Adipose tissue (tissue), 3 donors: ENCODE data around the gene TBCD. TPM values are rescaled to one million over a fixed set of nuclear protein-coding genes. Genes with fewer than 3 reads are reported as not detected.

Experiments
- H3K27ac ChIP-seq: one replicate; pipeline ENCODE4 v1.5.1; 2013; ENCODE audit warnings: low read depth, low read length
- WGBS, 3 donors: extraction: QIAGEN DNeasy Blood & Tissue Kit; methylation state at CpG; one replicate each; pipeline ENCODE4 v1.1.7; 2013; 5-methylcytosine and 5-hydroxymethylcytosine counted together
- polyA plus RNA-seq, 3 donors: library from polyadenylated mRNA; stranded (reverse); fragments of 200-250 nt; gene quantifications; one replicate each; pipeline ENCODE4 v1.2.3, GENCODE V29; 2013
- donor health status: healthy with polysubstance abuse.
- donor health status: Bipolar disorder and iron deficiency.
- donor health status: healthy.

TBCD gene
- polyA plus RNA-seq, 3 donors, result 42.1 to 145 (median 65.1) TPM

DNA sequence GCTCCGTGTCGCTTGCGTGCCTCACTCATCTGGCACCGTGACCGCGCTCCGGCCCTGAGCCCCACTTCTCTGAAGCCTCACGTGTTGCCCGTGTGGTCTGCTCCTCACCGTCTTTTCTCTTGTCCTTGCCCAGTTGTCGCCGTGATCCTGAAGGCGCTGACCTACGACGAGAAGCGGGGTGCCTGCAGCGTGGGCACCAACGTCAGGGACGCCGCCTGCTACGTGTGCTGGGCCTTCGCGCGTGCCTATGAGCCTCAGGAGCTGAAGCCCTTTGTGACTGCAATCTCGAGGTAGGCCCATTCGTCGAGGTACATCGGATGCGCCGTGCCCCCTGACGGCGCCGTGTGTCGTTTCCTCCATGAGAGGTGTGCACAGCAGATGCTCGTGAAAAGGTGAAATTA, 118.2 kb downstream of the TBCD start:
- H3K27ac ChIP-seq, result no peak overlapping the region
- 91 to 93% (median 92%) methylated on average over 35 of the region's 35 CpGs for WGBS, 3 donors

DNA sequence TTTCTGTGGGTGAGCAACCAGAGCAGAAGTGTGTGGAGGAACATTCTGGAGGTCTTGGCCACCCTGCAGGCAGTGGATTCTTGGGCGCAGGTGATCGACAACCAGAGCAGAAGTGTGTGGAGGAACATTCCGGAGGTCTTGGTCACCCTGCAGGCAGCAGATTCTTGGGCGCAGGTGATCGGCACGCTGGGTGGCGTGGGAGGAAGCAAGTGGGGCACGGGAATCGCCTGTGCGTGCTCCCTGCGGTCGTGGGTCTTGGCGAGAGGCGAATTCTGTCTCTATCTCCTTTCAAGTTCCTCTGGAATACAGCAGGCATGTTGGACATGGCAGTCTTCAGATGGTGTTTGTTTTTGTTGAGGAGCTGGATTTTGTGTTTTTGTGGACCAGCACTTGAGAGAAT, 118.7 kb downstream of the TBCD start:
- 90 to 94% (median 94%) methylated on average over 14 of the region's 14 CpGs for WGBS, 3 donors
- no peak overlapping the region for H3K27ac ChIP-seq

DNA sequence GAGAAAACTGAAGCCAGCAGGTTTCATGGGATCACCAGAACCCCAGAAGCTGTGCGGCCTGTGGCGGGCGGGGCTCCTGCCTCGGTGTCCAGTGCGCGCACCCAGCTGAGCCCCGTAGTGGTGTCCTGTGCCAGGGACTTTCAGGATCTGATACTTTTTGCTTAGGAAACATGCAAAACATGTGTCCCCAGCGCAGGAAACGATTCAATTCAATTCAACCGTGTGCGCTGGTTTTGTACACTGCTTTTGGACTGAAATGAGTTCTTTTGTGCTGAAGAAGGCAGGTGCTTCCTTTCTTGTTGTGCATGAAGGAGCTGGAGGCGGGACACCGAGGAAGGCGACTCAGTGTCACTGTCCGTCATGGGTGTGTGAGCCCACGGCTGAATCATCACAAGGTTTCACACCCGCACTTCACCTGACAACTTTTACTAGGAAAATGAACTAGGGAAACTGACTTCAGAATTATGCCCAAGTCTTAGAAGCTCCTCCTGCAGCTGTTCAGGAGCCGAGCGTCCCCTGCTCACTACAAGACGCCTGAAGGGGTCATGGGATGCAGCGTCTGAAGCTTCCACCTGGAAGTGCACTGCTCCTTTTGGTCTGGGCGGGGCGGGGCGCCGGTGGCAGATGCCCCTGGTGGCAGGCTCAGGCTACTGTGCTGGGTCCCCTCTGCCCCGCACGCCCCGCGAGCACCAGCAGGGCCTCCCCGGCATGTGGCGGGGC, 119.4 kb downstream of the TBCD start:
- WGBS, 3 donors, result 78 to 87% (median 82%) methylated on average over 31 of the region's 31 CpGs
- H3K27ac ChIP-seq, result no peak overlapping the region

DNA sequence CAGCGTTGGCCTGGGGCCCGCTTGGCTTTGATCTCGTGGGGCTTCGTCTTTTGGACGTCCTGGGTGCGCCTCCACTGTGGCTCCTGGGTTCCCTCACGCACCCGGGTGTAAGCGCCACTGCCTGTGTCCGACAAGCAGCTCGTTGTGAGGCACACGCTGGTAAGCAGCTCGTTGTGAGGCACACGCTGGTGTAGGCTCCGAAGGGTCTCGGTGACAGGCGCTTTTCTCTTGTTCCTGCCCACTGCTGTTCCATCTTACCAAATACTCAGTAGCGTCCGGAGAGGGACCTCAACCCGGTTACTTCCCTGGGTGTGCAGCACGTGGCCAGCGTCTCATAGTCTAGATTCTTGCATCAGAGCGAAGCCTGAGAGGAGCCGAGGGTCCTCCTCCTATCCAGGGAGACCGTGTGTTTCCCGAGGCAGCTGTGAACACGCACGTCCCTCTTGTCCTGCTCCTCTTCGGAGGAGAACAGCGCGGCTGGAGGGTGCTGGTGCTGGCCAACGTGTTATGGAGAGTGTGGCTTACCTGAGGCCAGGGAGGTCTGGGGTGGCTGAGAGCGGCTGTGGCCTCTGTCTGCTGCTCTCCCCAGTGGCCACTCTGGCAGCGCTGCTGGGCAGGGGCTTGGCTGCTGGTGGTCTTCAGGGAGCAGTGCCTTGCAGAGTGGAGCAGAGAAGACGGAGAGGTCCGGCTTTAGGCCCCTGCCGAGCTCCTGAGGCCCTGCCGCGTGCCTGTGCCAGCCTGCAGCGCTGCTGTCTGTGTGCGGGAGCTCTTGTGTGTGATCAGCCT, 120.1 kb downstream of the TBCD start:
- no peak overlapping the region for H3K27ac ChIP-seq
- WGBS, 3 donors, result 82 to 84% (median 84%) methylated on average over 41 of the region's 41 CpGs

DNA sequence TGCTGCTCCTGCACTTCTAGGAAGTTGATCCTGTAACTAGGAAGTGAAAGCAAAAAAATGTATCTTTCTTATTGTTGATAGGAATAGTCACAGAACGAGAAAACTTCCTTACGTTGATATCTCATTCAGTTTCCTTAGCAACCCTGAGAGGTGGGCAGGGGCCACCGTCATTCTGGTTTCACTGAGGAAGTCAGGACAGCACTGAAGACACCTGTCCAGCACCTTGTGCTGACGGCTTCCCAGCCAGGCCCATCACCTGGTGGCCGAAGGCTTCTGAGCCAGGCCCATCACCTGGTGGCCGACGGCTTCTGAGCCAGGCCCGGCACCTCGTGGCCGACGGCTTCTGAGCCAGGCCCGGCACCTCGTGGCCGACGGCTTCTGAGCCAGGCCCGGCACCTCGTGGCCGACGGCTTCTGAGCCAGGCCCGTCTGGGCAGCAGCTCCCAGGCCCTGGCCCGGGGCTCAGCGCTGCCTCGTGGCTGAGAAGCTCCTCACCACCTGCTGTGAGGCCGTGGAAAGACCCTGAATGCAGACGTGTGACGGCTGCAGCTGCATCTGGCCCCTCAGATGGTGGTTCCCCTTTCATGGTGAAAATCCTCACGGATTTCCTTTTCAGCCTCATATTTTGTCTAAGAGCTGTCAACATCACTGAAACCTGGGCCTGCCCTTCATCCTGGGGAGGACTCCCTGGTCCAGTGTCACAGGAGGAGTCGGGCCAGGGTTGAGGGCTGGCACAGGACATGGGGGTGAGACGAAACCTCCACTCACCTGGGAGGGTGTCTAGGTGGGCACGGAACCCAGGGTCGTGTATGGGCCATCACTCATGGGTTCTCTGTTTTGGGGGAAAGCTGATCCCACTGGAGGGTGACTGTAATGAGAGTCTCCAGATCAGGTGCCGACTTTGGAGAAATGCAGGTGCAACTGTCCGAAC, 121.0 kb downstream of the TBCD start:
- WGBS, 3 donors, result 85 to 90% (median 88%) methylated on average over 33 of the region's 33 CpGs
- no peak overlapping the region for H3K27ac ChIP-seq

DNA sequence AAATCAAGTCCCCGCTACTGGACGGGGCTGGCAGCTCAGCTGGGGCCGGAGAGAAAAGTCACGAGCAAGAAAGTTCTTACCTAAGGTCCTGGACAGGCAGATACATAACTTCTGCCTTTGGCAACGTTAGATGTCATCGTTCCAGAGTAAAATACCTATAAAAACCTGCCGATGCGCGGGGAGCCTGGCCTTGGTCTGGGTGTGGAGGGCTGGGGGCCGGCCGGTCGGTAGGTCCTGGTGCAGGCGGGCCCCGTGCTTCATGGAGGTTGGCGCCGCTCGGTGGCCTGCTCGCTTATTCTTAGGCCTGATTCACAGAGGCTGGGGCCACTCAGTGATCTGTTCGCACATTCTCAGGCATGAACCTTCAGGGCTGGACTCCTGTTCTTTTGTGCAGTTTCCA, 121.7 kb downstream of the TBCD start:
- no peak overlapping the region for H3K27ac ChIP-seq
- 94 to 97% (median 96%) methylated on average over 19 of the region's 19 CpGs for WGBS, 3 donors

DNA sequence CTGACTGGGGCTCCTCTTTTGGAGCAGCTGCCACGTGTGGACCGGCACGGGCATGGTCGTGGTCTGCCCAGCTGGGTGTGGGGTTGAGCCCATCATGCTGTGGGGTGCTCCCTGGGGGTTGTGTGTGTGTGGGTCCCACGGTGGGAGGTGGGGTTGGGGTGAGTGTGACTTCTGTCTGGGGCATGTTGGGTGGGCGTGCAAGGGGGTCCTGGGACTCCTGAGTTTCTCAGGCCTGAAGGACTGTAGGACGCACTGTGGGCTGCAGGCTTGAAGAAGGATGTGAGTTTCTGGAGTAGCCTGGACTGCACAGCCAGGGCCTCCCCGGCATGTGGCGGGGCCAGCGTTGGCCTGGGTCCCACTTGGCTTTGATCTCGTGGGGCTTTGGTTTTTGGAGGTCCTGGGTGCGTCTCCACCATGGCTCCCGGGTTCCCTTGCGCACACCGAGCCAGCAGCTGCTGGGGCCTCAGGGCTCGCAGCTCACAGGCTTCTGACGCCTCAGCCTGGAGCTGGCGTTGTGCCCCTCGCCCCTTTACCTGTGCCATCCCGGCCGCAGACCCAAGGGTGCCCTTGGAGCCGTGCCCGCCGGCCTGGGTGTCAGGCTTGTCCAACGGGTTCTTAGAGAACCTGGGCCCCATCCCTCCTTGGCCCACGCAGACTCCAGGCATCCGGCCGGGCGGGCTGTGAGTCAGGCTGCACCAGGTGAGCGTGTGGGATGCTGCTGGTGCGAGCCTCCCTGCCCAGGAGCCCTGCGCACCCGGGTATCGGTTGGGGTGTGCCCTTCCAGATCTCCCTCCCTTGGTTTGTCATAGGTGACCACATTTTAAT, 122.4 kb downstream of the TBCD start:
- H3K27ac ChIP-seq, result no peak overlapping the region
- 87 to 93% (median 88%) methylated on average over 34 of the region's 34 CpGs for WGBS, 3 donors

DNA sequence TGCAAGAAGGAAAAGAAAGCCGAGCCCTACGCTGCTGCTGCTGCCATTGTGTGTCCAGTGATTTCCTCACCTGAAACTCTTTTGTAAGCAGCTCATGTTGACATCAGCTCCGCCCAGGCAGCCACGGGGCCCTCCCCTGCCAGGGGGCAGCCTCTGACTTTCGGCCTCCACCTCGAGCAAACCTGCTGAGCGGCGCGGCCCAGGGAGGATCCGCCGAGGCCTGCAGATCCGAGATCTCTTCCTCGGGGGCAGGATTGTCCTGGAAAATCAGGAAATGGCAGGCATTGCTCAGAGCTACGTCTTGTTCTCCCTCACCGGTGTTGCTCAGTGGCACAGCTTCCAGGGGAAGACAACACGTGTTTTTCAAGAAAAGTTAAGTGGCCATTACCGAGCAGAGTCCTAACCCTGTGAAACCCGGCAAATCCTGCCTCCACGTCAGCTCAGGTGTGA, 123.6 kb downstream of the TBCD start:
- WGBS, 3 donors, result 68 to 85% (median 74%) methylated on average over 19 of the region's 19 CpGs
- no peak overlapping the region for H3K27ac ChIP-seq

DNA sequence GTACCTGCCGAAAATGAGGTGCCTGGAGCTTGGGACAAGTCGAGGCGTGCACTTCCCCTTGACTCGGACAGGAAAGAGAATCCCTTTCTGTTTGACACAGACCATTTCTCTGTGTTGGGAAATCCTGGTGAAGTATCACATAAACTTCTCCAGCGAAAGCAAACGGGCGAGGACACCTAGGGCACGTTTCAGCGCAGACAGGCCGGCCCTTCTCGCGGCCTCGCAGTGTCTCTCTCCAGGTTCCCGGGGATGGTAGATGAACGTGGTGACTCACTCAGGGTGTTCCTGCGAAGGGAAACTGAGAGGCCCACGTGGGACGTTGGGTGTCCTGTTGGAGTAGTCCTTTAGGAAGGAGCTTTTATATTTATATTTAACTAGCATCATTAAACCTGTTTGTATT, 124.3 kb downstream of the TBCD start:
- WGBS, 3 donors, result 48 to 74% (median 49%) methylated on average over 18 of the region's 18 CpGs
- H3K27ac ChIP-seq, result no peak overlapping the region

DNA sequence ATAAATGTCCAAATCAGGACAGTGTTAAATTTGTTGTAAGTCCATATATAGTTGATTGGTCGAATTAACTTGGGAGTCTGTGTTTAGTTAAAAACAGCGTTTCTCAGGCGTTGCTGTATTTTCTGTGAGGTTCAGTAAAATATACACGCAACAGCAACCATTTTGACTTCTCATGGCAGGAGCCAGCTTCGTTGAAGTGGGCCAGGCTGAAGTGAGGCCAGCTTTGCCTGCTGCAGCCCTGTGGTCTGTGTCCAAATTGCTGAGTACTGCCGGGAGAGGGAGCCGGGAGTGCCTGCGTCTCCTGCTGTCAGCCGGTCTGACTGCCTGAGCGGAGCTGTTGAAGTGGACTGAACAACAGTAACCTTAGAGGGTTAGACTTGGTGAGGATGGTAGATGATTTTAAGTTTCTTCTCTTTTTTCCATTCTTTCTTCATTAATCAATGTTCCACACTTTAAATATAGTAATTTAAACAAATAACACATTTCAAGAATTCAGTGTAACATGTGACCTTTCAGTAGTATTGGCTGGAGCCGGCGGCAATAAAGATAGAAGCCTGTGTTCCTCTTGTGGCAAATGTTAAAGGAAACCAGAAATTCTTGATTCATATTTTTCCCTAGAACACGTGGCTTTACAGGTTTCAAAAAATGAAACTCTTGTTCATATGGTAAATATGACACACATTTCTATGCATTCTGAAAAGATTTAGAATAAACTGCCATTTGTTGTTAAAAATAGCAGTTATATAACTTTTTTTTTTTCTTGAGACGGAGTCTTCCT, 124.9 kb downstream of the TBCD start:
- WGBS, 3 donors, result 24 to 34% (median 27%) methylated on average over 14 of the region's 14 CpGs
- no peak overlapping the region for H3K27ac ChIP-seq

DNA sequence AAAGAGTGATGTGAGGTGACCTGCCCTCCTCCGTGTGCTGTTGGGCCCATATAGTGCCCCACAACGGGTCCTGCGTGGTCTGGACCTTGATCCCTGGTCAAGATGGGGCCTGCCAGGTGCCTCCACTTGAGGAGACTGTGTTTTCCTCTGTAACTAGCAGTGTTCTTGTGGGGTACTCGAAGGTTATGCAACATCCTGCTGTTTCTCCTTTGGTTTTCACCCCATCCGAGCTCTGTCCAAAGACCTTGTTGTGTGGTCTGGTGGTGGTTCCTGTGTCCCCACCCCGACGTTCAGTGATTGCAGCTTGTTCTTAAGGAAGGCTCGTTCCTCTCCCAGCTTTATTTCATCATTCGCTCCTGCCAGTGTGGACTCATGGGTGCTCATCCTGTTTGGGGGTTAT, 126.7 kb downstream of the TBCD start:
- no peak overlapping the region for H3K27ac ChIP-seq
- WGBS, 3 donors, result 50 to 77% (median 57%) methylated on average over 9 of the region's 9 CpGs

DNA sequence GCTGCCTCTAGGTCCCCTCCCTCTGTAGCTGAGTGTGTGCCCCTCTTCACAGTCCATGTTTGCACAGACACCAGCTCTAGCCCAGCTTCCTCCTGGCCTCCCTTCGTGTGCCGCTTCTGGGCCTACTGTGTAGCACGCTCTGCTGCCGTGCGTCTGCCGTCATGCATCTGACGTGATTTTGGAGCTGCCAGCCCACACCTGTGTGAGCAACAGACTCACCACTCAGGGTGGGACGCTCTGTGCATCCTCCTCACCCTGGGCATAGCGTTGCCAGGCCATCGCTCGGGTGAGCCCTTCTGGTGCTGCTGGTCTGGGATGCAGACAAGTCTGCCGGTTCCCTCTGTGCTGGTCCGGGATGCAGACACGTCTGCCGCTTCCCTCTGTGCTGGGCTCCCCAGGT, 127.4 kb downstream of the TBCD start:
- WGBS, 3 donors, result 95 to 97% (median 96%) methylated on average over 15 of the region's 15 CpGs
- H3K27ac ChIP-seq, result no peak overlapping the region

DNA sequence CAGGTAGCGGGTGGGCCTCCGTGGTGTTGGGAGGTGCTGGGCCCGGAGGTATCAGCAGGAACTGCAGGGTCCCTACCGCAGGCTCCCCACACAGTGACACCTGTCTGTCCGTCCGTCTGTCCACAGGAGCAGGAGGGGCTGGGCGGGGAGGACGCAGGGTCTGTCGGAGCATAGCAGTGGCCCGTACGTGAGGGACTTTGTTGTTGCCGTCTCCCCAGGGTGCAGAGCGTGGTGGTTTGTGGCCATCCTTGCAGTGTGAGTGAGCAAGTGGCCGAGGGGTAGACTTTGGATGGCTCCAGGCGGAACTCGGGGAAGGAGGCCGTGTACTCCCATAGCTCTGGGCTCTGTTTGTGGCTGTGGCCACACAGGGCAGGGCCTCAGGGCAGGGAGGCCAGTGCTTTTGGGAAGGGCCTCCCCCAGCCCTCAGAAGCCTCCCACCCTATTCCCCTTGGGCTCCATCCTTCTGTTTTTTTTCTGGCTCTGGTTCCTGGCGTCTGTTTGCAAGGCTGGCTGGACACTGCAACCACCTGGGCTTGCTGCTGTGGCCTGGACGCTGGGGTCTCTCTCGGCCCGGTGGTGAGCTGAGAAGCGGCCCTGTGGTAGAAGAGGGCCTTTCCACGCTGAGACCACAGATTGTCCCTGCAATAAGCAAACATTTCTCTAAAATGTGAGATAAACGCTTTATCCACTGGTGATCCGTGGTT, 128.9 kb downstream of the TBCD start:
- no peak overlapping the region for H3K27ac ChIP-seq
- 79 to 88% (median 88%) methylated on average over 25 of the region's 25 CpGs for WGBS, 3 donors

DNA sequence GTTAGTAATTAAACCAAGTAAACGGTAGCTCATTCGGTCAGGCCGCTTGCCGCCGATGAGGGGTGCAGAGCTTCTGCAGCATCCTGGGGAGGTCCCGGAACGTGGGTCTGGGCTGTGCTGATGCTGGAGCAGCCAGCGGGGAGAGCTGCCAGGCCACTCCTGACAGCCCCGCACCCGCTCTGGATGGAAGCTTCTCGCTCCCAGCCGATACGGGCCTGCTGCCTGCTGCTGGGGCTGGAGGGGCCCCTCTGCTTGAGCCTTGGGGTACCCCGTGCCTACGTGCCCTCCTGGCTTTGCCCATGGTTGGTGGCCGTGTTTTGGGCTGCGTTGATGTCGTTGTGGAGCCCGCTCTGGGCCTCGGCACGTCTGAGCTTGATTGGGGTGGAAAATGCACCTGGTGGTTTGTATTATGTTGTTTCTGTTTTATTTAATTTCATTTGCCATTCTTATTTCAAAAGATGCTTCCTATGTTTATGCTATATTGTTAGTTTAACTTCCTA, 129.5 kb downstream of the TBCD start:
- H3K27ac ChIP-seq, result no peak overlapping the region
- 79 to 85% (median 85%) methylated on average over 21 of the region's 21 CpGs for WGBS, 3 donors

DNA sequence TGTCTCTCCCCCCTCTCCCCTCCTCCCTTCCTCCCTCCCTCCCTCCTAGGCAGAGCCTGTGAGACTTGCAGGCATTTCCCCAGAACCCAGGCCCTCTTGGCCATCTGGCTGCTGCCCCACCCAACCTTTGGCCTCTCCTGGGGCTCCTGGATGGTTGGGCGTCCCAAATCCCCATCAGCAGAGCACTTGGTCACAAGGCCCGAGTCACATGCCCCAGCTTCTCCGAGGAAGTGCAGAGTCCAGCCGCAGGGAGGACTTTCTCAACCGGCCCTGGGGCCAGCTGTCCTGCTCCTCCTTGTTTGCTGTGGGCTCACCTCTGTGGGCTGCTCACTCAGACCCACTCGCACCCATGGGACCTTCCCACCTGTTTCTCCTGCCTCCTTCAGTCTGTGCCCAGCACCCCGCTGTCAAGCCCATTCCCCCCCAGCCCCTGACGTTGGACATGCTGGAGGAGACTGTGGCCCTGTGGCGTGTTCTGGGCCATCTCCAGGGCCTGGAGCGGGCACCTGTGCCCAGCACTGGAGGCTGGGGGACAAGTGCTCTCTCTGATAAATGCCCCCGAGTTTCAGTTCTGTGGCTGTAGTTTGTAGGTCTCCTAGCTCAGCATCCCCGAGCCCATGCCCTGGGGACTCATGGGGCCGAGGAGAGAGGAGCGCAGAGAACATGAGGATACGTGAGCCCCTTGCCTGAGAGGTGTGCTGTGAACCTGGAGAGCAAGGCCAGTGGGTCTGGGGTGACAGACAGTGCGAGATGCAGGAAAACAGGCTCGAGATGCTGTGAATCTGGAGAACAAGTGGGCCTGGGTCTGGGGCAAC, 130.2 kb downstream of the TBCD start:
- WGBS, 3 donors, result 68 to 79% (median 74%) methylated on average over 17 of the region's 17 CpGs

More for the DNA sequence above, 130.2 kb downstream of the TBCD start:
- no peak overlapping the region for H3K27ac ChIP-seq
